ENCODE data around the gene RHOT1. TPM values are rescaled to one million over a fixed set of nuclear protein-coding genes. Genes with fewer than 3 reads are reported as not detected.

The RHOT1 gene
- total RNA-seq, 1 experiment from 2014 or later, result 24.4 TPM

DNA sequence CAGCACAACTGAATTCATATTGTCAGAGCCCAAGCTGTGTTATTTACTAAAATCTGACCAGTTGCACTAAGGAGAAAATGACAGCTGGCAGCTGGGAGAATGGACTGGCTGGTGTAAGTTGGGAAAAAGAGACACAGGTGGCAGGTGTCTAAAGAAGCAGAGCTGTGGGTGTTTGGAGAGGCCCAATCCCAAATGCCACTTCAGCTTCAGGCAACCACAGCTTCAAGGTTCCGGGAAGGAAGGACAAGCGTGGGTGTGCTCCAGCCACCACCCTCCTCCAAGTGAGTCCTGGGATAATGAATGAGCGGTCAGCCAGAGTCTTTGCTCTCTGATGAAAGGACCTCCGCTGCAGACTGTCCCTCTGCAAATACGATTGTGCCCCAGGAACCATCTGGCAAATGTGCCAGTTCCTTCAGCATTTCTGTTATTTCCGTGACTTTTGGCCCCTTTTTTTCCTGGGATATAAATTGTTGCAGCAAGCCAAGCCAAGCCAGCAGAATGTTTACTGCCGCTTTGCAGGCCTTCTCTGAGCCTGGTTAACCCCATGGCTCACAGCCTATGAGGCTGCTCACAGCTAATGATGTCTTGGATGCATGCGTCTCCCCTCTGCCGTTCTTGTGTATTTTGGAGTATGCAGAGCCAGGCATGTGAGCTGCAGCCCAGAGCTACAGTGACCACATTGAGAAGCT lies 113.9 kb downstream of the RHOT1 start:
- Mint-ChIP-seq H3K27ac (no peak overlapping the region; a peak in 1 of 7 replicates), H3K9me3 (no peaks in the 10 kb centered on the region; a peak in 1 of 5 replicates), H3K4me3 (no peak overlapping the region), H3K36me3 (ENCODE audit: insufficient read depth in 1 of 3, low read depth in 3 of 3) (no peaks in the 10 kb centered on the region; a peak in 1 of 7 replicates), H3K27me3 (ENCODE audit: low read depth) (peaks cover 9% of the 10 kb centered on the region), H3K4me1 (peaks cover 18 to 35% of the 10 kb centered on the region in 2 experiments)
- H3K18ac ChIP-seq (ENCODE audit: insufficient read length, low read depth, low read length), result no peak overlapping the region
- no peak overlapping the region for H2BK5ac ChIP-seq (ENCODE audit: insufficient read length, low read length)
- H2BK15ac ChIP-seq (ENCODE audit: low read depth, low read length), result no peak overlapping the region
- H3K79me2 ChIP-seq (ENCODE audit: insufficient read depth, low read length), result no peaks in the 10 kb centered on the region
- no peak overlapping the region for H2AK5ac ChIP-seq (ENCODE audit: insufficient read length, low read length)
- H3K9ac ChIP-seq (ENCODE audit: extremely low read depth, insufficient read length, low read length), result no peak overlapping the region
- no peaks in the 10 kb centered on the region for H4K20me1 ChIP-seq (ENCODE audit: control insufficient read depth, insufficient read depth, insufficient read length)
- H2BK20ac ChIP-seq (ENCODE audit: low read depth, low read length, poor library complexity, severe bottlenecking), result no peak overlapping the region
- no peak overlapping the region for H4K91ac ChIP-seq (ENCODE audit: insufficient read length, low read depth, low read length)
- H2BK12ac ChIP-seq (ENCODE audit: insufficient read length, low read depth, low read length), result no peak overlapping the region
- DNase-seq, result no peak
- H3K4ac ChIP-seq (ENCODE audit: low read depth, low read length), result no peak overlapping the region
- no peak overlapping the region for H3K56ac ChIP-seq (ENCODE audit: insufficient read length, low read depth, low read length)
- WGBS (ENCODE audit: extremely low coverage, insufficient read length, low lambda C conversion rate), result no CpG with 5 or more reads among the region's 9 CpGs
- H4K5ac ChIP-seq (ENCODE audit: insufficient read length, low read depth, low read length), result no peak overlapping the region
- H2BK120ac ChIP-seq (ENCODE audit: low read depth, low read length, poor library complexity, severe bottlenecking), result no peak overlapping the region
- peaks cover 2% of the 10 kb centered on the region; the same call in 1 of the 2 replicates for H3K4me1 ChIP-seq (ENCODE audit: insufficient read depth, low read length)
- H3K14ac ChIP-seq (ENCODE audit: insufficient read depth, low read length), result no peak overlapping the region
- H2AFZ ChIP-seq (ENCODE audit: low read length), result no peak overlapping the region
- H3K79me1 ChIP-seq (ENCODE audit: insufficient read depth, low read depth, low read length, poor library complexity, severe bottlenecking), result no peaks in the 10 kb centered on the region
- no peak overlapping the region for H3K27ac ChIP-seq (ENCODE audit: insufficient read length, low read depth, low read length)
- H3T11ph ChIP-seq (ENCODE audit: low read length), result no peak overlapping the region
- no peaks in the 10 kb centered on the region for H3K23me2 ChIP-seq (ENCODE audit: insufficient read length, low read depth, low read length, poor library complexity, severe bottlenecking)
- no peak overlapping the region for H4K8ac ChIP-seq (replicated peaks; ENCODE audit: insufficient read length, low read depth, low read length)
- TF ChIP-seq, protein P1, sequence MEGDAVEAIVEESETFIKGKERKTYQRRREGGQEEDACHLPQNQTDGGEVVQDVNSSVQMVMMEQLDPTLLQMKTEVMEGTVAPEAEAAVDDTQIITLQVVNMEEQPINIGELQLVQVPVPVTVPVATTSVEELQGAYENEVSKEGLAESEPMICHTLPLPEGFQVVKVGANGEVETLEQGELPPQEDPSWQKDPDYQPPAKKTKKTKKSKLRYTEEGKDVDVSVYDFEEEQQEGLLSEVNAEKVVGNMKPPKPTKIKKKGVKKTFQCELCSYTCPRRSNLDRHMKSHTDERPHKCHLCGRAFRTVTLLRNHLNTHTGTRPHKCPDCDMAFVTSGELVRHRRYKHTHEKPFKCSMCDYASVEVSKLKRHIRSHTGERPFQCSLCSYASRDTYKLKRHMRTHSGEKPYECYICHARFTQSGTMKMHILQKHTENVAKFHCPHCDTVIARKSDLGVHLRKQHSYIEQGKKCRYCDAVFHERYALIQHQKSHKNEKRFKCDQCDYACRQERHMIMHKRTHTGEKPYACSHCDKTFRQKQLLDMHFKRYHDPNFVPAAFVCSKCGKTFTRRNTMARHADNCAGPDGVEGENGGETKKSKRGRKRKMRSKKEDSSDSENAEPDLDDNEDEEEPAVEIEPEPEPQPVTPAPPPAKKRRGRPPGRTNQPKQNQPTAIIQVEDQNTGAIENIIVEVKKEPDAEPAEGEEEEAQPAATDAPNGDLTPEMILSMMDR (conservative IDR thresholded peaks at IDR 0.05), result no peak
- H3K9me3 ChIP-seq (ENCODE audit: control insufficient read depth, low read depth, low read length), result no peaks in the 10 kb centered on the region
- no peaks in the 10 kb centered on the region for H3K27me3 ChIP-seq (ENCODE audit: insufficient read depth, low read length)
- H3K23ac ChIP-seq (ENCODE audit: insufficient read length, low read depth, low read length), result no peak overlapping the region
- no peak overlapping the region for H3K4me2 ChIP-seq (ENCODE audit: insufficient read depth, insufficient read length, low read length)

Measured in H9 (cell line).